SW480 (cell line): ENCODE data around the gene IFT57.

ENCODE experiments used
- DNase-seq: peaks from one replicate; pipeline ENCODE4 v3.0.0-alpha.2; 2016; ENCODE audit warnings: low spot score

IFT57 gene

DNA sequence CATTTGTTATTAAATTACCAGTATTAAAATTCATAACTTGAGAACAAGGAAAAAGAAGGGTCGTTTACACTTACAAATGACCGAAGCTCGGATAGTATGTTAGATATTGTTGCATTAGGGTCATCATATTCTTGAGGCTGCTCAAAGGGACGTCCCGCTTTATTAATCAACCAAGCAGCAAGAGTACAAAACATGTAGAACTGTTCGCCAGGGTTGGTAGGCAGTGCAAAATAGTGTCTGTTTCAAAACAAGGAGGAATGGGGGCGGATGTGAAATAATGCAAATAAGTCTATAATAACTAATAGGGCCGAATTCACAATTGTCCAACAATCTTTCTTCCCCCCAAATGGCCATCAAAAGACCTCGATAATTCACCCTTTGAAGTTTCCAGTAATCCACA is 2.9 kb downstream of the IFT57 start:
- no peak for DNase-seq

DNA sequence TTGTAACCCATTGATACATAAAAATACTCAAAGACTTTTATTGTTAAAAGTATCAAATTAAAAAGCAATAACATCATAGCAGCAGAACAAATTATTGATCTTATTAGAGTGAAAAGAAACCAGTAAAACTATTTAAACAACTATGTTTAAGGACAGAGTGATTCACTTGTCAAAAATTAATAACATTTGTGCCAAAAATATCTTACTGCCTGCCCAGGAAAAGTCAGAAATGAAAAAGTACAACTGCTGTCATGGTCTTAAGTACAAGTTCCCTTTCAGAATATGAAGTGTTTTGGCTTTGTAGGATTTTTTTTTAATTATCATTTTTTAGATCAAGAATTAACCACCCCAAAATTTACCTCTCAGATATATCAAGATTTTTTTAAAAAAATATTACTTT is 3.4 kb downstream of the IFT57 start:
- no peak for DNase-seq

DNA sequence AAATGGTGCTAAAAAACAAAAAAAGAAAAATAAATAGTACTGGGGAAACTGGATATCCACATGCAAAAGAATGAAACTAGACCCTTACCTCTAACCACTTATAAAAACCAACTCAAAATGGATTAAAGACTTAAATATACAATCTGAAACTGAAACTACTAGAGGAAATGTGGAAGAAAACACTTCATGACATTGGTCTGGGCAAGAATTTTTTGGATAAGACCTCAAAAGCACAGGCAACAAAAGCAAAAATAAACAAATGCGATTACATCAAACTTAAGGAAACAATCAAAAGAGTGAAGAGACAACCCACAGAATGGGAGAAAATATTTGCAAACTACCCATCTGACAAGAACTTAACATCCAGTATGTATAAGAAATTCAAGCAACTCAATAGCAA is 6.4 kb downstream of the IFT57 start:
- no peak for DNase-seq

DNA sequence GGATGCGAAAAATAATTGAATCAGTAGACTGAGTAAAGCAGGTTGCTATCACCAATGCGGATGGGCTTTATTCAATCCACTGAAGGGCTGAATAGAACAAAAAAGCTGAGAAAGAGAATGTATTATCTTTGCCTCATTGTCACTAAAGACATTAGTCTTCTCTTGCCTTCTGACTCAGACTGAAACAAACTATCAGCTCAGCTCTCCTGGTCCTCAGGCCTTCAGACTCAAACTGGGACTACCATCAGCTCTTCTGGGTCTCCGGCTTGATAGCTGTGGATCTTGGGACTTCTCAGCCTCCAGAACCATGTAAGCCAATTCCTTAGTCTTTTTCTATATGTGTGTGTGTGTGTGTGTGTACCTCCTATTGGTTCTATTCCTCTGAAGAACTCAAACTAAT is 12.6 kb downstream of the IFT57 start:
- DNase-seq, result no peak

DNA sequence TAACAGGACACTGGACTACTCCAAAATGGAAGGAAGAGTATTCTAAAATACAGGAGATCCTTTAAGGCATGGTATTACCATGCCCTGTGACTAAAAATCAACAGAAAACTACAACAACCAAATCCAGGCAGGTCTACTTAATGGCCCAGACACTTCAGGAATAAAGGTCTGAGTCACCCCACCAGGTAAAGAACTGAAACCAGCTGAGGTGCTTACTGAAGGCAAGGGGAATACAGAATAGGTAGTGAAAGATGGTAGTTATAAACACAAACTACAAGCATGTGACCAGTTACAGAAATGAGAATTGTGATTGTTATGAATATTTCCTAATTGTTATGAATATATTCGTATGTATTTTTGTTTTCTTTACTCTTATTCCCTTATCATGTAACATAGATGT is 13.4 kb downstream of the IFT57 start:
- no peak for DNase-seq

DNA sequence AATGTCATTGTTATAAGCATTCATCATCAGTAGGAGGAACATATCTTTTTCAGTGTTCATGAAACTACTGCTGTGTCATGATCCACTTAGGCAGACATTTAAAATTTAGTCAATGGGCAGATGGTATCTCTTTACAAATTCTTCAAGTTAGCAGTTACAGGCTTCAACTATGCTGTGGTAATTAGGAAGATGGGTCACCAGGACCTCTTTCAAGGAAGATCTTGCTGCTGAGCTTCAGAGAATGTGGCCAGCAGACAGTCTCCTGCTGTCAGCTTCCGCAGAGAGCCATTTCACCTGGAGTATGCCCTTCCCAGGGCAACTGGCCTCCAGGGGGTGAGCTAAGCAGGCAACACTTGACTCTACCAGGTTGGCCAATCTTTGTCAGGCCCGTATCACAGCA is 19.4 kb downstream of the IFT57 start:
- no peak for DNase-seq

DNA sequence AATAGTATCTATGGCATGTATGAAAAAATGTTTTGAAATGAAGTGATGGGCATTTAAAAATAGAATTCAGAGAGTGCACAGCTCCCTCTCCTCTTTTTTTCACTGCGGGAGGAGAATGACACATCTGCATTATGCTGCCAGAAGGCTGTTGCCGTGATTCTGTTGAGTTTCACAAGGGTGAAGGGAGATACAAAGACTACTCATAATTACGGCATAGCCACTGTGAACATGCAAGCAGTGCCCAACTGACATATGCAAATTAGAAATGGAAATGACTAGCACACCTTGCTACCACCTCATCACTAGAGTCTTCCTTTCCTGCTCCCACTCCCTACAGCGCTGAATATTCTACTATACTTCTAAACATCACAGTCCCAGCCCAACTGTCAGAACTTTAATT is 20.1 kb downstream of the IFT57 start:
- DNase-seq, result no peak

DNA sequence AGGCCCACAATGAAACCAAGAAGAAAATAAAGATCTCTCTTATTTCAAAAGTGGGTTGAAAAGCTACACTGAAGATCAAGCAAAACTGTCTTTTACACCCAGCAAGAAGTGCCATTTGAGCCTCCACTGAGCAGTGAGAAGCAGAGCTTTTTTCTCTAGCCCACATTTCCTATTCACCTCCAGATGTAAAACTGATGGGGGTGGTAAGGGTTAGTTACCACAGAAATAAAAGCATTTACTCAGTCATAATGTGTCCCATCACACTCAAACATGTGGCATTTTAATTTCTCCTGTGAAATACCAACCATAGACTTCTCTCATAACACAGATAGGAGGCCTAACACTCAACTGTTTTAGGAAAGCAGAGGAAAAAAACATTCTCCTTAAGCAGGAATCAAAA is 21.0 kb downstream of the IFT57 start:
- no peak for DNase-seq

DNA sequence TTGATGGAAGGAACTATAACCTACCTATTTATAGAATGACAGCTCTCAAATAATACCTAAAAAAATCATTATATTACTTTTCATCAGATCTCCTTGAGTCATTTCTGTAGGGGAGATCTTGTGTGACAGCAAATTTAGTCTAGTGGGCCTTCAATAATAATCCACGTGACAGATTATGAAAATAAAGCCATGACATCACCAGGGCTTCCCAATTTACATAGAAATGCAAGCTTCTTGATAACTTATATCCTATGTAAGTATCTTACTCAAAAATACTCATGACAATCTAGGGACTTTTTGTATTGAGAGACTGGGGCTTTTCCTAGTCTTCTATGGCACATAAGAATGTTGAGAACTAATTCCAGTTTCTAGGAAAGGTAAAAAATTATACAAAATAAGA is 21.6 kb downstream of the IFT57 start:
- no peak for DNase-seq

DNA sequence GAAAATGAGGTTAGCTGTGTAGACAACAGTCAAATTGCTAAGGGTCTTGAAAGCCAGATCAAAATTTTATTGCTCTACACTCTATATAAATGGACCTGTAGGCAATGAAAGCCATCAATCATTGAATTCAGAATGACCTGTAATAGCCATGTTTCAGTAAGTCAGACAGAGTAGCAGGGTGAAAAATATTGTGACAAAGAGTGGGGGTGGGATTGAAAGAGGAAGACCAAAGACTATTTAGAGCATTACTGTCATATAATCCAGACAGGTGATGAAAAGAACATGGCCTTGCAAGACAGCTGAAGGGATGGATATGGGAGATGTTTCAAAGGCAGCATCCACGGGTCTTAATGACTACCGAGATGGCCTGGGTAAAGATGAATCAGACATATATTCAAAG is 22.2 kb downstream of the IFT57 start:
- DNase-seq, result no peak

DNA sequence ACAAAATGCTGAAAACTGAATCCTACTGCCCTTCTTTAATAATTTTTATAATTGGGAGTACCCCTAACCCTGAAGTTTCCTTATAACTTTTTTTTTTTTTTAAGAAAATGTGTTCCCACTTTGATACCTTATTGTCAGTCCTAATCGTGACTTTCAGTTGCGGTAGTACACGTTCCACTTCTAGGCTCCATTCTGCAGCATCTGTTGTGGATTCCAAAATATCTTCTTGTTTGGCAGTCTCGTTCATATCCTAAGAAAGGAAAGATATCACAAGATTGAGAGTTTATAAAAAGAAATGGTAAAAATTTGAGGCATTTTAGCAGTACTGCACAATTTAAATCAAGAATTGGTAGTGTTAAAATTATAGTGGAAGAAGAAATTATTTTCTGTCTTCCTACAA is 30.8 kb downstream of the IFT57 start:
- no peak for DNase-seq

DNA sequence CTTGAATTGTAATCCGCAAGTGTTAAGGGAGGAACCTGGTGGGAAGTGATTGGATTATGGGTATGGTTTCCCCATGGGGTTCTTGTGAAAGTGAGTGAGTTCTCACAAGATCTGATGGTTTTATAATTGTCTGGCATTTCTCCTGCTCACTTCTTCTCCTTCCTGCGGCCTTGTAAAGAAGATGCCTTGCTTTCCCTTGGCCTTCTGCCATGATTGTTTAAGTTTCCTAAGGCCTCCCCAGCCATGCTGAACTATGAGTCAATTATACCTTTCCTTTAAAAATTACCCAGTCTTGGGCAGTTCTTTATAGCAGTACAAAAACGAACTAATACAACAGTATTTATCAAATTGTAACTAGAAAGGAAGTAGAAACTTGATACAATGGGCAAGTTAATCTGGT is 31.9 kb downstream of the IFT57 start:
- no peak for DNase-seq

DNA sequence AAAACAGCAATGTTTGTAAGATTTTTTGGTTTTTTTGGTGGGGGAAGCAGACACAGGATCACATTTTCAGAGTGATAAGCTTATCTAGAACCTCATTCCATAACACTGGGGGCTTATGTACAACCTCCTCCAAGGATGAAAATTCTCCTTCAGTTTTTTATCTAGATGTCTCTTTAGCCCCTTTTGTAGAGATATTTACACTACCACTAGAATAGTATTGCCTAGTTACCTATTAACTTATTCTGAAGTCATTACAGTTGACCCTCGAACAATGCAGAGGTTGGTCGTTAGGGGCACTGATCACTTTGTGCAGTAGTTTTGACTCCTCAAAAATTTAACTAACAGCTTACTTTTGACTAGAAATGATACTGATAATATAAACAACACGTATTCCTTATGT is 32.8 kb downstream of the IFT57 start:
- DNase-seq, result no peak

DNA sequence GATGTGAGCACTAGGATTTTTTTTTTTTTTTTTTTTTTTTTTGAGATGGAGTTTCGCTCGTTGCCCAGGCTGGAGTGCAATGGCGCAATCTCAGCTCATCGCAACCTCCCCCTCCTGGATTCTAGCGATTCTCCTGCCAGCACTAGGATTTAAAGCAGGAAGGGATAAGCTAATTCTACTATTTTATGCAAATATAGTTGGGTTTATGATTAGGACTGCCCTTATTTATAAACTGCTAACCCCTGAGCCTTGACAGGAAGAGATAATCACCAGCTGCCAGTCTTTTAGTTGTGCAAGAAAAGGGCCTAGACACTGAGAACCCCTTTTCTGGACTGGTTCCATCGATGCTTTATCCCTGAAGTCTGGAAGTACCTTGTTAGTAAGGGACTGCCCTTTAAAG is 36.7 kb downstream of the IFT57 start:
- DNase-seq, result no peak

DNA sequence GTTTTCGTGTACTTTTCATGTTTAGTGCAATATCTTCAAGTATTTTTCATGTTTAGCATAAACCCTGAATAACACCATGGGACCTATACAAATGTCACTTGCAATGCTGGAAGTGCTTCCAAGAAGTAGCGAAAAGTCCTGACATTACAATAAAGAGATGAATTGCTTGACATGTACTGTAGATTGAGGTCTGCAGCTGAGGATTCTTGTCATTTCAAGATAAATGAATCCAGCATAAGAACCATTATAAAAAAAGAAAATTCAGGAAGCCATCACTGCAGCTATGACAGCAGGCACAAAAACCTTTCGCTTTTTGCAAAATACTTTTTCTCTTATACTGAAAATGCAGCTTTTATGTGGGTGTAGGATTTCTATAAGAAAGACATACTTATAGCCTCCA is 37.4 kb downstream of the IFT57 start:
- DNase-seq, result no peak

DNA sequence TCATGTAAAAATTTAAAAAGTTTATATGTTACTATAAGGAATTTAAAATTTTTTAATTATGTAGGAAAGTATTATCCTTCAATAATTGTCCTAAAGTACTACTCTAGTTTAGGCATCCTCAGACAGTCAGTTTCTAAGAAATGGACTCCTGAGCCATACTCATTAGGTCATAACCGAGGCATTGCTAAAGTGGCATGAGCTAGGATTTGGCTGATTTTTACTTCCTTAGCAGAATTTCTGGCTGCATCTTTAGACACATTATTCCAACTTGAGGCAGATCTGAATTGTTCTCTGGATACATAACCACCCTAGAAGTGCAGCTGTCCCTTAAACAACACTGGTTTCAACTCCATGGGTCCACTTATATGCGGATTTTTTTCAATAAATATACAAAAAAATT is 38.3 kb downstream of the IFT57 start:
- no peak for DNase-seq

DNA sequence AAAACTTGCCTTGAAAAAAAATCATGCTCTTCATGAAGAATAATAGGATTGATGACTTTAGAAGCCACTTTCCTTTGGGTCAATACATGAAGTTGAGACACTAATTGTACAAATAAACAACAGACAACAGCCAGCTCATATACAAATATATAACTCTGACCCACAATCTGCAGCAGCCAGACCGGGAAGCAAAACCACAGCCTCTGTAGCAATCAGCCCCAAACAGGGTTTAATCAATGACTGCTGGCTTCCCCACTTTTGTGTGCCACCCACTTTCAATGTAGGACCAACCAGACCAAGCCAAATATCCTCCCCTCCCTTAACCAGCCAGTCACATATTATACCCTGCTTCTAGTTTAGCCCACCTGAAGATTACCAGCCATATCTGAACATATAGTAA is 39.0 kb downstream of the IFT57 start:
- DNase-seq, result no peak

DNA sequence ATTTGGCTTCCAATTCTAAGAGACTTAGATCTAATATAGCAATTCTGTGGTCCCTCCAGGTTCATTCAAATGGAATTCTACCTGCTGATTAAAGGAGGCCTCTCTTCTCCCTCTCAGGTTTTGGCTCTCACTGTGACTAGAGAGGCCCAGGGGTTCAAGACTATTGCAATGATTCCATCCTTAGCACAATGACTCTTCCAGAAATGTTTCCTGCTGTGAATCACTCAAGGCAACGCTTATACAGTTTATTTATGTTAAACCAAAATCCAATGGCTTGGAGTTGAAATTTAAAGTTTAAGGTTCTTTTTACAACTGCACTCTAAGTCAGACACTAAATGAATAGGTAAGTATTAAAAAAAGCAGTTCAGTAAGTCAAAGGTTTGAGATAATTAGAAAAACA is 39.9 kb downstream of the IFT57 start:
- no peak for DNase-seq

DNA sequence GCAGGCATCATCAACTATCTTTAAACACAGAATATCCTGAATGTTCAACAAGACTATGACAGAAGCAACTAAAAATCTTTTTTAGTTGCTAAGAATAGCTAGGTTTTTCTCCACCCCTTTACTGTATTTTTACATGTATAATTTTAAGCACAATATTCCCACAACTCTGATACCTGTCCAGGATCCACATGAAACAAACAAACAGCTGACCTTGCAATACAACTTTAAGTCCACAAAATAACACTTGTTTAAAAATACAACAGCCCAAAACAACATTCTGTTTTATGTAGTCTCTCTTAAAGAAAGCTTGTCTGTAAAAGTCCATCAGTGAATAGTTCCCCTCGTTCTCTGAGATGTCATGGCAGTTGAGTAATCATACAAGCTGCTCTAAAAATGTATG is 41.1 kb downstream of the IFT57 start:
- DNase-seq, result no peak

DNA sequence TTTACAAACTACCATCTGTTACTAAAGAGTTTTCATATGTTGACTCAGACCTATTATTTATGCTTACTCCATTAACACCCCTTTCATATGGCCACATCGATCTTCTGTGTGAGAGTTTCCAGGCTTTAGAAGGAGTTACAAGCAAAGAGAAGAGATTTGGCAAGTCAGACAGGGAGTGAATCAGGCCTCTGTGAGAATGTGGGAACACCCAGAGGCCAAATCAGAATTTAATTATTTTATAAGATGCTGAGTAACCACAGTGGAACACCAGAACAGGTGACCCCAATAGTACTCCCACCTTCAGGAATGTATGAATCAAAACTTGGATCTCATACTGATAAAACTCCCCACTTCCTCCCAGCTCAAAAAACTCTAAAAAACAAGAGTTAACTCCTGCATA is 42.0 kb downstream of the IFT57 start:
- no peak for DNase-seq

DNA sequence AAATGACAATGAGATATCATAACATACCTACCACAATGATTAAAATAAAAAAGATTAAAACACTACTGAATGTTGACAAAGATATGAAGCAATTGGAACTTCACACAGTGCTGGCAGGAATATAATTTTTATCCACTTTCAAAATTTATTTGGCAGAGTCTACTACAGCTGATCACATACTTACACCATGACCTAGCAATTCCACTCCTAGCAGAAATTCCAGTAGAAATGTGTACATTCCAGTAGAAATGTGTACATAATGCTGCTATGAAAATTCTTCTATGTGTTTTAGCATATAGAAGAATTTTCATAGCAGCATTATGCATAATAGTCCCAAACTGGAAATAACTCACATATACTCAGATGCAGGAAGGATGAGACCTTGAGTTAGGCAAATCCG is 43.5 kb downstream of the IFT57 start:
- DNase-seq, result no peak

DNA sequence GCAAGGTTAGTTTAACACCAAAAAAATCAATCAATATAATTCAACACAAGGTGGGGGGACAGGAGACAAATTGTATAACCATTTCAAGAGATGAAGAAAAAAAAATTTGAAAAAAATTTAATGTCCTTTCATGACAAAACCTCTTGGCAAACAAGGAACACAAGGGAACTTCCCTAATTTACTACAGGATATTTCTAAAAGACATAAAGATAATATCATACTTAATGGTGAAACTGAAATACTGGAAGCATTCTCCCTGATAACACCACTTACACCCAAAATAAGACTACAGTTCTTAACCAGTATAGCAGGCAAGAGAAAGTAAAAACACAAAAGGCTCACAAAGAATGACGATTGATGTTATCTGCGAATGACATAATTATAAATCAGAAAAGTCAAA is 44.7 kb downstream of the IFT57 start:
- DNase-seq, result no peak

DNA sequence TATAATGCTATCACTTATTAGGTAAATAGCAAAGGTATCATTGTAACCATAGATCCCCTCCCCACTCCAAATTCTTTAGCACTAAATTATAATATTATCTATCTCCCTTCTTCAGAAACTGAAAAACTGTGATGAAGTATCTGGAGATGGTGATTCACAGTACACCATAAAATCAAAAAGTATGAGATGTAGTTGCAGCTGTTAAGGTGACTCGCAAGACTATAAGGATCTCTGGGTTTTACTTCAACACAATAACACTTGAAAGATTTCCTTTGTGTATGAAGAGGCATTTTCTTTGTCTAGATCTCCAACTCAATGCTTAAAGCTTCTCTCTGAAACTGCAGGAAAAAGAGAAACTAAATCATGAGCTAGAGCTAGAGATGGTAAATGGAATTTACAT is 46.9 kb downstream of the IFT57 start:
- no peak for DNase-seq

DNA sequence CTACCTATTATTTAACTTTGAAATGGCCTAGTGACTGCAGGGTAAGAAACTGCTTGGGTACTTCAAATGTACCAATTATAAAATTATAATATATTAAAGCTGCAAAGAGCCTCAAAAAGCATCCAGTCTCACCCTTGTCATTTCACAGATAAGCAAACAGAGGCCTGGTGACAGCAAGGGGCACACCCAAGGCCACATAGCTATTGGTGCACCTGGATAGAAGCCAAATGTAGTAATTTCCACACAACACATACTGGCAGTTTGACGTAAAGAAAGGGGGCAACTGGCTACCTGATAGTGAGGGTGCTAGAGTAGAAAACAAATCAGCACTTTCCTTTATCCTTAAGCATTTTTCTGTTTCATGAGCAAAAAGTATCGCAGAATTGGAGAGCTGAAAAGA is 51.1 kb downstream of the IFT57 start:
- no peak for DNase-seq

DNA sequence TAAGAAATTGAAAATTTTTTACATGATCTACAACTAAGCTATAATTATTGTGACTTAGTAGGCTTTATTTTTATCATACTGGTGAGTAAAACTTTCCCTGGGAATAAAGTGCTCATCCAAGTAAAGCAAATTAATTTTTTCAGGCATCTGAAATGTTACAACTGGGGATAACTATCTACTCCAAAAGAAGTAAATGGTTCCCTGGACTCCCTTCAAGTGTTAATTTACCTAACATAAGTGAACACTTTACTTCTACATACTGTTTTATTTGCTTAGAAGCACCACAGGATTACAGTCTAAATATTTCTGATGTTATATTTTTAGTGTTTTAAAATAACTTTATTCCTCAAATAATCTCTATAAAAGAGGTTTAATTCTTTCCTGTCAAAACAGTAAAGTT is 57.8 kb downstream of the IFT57 start:
- DNase-seq, result no peak

DNA sequence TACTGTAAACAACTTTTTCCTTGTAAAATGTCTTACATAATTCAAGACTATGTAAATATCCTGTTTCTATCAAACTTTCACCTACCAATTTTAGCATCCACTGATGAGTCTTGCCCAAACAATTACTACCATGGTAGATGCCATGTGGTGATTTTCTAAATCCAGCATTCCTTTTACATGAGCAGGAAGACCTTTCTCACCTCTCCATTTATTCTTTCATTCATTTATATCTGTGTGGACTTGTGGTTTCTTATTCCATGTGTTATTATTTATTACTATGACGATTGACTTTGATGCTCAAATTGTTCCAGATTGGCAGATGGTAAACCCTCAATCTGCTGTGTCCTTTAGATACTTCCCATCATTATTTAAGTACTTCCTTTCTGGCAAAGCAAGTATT is 62.4 kb downstream of the IFT57 start:
- no peak for DNase-seq
